SJSA1 (cell line): Measurements from ENCODE around the gene PCCB. TPM values are rescaled to one million over a fixed set of nuclear protein-coding genes. Genes with fewer than 3 reads are reported as not detected.
A peak's percentile ranks its signal among the peaks of the same experiment; 100 is the strongest.
"Not testable (repeated sequence)": the region's sequence is repeated elsewhere in the genome, so short reads cannot be mapped to it uniquely, and the experiment has no call there.

Experiments used
- DNase-seq, 2 experiments: peaks; one replicate each; pipeline ENCODE4 v3.0.0-alpha.2; 2015 to 2020; ENCODE audit warnings: low spot score in 2 of 2, low read depth in 1 of 2
- H3K27ac ChIP-seq: fragments of 250-450 bp; sonication (Bioruptor Pico); 2 replicates; pipeline ENCODE4 v1.5.1; 2020; ENCODE audit warnings: mild to moderate bottlenecking, moderate library complexity
- H3K27me3 ChIP-seq: fragments of 250-450 bp; sonication (Bioruptor Pico); replicated peaks from 2 replicates; pipeline ENCODE4 v1.5.1; 2020; ENCODE audit warnings: mild to moderate bottlenecking, moderate library complexity
- H3K36me3 ChIP-seq: fragments of 250-450 bp; sonication (Bioruptor Pico); 2 replicates; pipeline ENCODE4 v1.5.1; 2020; ENCODE audit warnings: mild to moderate bottlenecking
- H3K4me1 ChIP-seq: fragments of 250-450 bp; sonication (Bioruptor Pico); replicated peaks from 2 replicates; pipeline ENCODE4 v1.6.1; 2021; ENCODE audit warnings: mild to moderate bottlenecking
- H3K4me3 ChIP-seq: fragments of 250-450 bp; sonication (Bioruptor Pico); 2 replicates; pipeline ENCODE4 v1.5.1; 2020; ENCODE audit warnings: mild to moderate bottlenecking
- H3K9me3 ChIP-seq: fragments of 250-450 bp; sonication (Bioruptor Pico); replicated peaks from 2 replicates; pipeline ENCODE4 v1.5.1; 2020; ENCODE audit warnings: mild to moderate bottlenecking
- total RNA-seq: library from RNA; depleted of rRNA; stranded (reverse); fragments of >200 nt; shearing (Covaris generic); gene quantifications from 2 replicates; pipeline ENCODE4 v1.2.3, GENCODE V29; 2014

PCCB gene
- total RNA-seq, 1 experiment from 2014 or later, result 39.2 TPM

- Histone ChIP-seq H3K4me3 (no peak overlapping the region), H3K36me3 (peaks cover 2% of the 10 kb centered on the region; the same call in 1 of the 2 replicates), H3K27ac (no peak overlapping the region), H3K4me1 (peaks cover 9% of the 10 kb centered on the region), H3K9me3 (no peaks in the 10 kb centered on the region), H3K27me3 (no peaks in the 10 kb centered on the region)
- DNase-seq, result no peak
Observed at GRCh38 chr3:136247855-136248590, 2.1 kb upstream of the PCCB start.

- no peak overlapping the region for H3K4me3 ChIP-seq
- H3K4me1 ChIP-seq, result peaks cover 9% of the 10 kb centered on the region
- H3K27me3 ChIP-seq, result no peaks in the 10 kb centered on the region
- DNase-seq, result no peak
- H3K27ac ChIP-seq, result no peak overlapping the region
- peaks cover 2% of the 10 kb centered on the region; the same call in 1 of the 2 replicates for H3K36me3 ChIP-seq
- H3K9me3 ChIP-seq, result no peaks in the 10 kb centered on the region
Observed at GRCh38 chr3:136249091-136249490, 1.0 kb upstream of the PCCB start.

GRCh38 chr3:136249593-136249992 is 547 bp upstream of the PCCB start:
- Histone ChIP-seq H3K27me3 (no peaks in the 10 kb centered on the region), H3K36me3 (peaks cover 2% of the 10 kb centered on the region; the same call in 1 of the 2 replicates), H3K27ac (no peak overlapping the region), H3K9me3 (no peaks in the 10 kb centered on the region), H3K4me1 (peaks cover 9% of the 10 kb centered on the region), H3K4me3 (peak overlapping the region; percentile 80)
- no peak for DNase-seq

- DNase-seq, result peak in 1 of 2 experiments; percentile 52
- Histone ChIP-seq H3K9me3 (no peaks in the 10 kb centered on the region), H3K36me3 (peaks cover 2% of the 10 kb centered on the region), H3K27me3 (no peaks in the 10 kb centered on the region), H3K4me3 (peak overlapping the region; percentile 80), H3K27ac (no peak overlapping the region), H3K4me1 (peaks cover 9% of the 10 kb centered on the region)
Observed at GRCh38 chr3:136250903-136251460, 842 bp downstream of the PCCB start.

- H3K4me1 ChIP-seq, result peaks cover 9% of the 10 kb centered on the region
- H3K9me3 ChIP-seq, result no peaks in the 10 kb centered on the region
- no peak overlapping the region for H3K27ac ChIP-seq
- peaks cover 2% of the 10 kb centered on the region for H3K36me3 ChIP-seq
- no peak overlapping the region for H3K4me3 ChIP-seq
- DNase-seq, result no peak
- H3K27me3 ChIP-seq, result no peaks in the 10 kb centered on the region
Observed at GRCh38 chr3:136251511-136251910, 1.4 kb downstream of the PCCB start.

- no peaks in the 10 kb centered on the region for H3K27me3 ChIP-seq
- no peak for DNase-seq
- H3K4me3 ChIP-seq, result no peak overlapping the region
- peaks cover 18% of the 10 kb centered on the region for H3K36me3 ChIP-seq
- H3K4me1 ChIP-seq, result peaks cover 7% of the 10 kb centered on the region
- no peak overlapping the region for H3K27ac ChIP-seq
- no peaks in the 10 kb centered on the region for H3K9me3 ChIP-seq
Observed at GRCh38 chr3:136255672-136256406, 5.7 kb downstream of the PCCB start.

GRCh38 chr3:136258199-136258598 is 8.1 kb downstream of the PCCB start:
- Histone ChIP-seq H3K36me3 (peaks cover 22% of the 10 kb centered on the region), H3K9me3 (no peaks in the 10 kb centered on the region), H3K4me1 (no peaks in the 10 kb centered on the region), H3K4me3 (no peak overlapping the region), H3K27ac (no peak overlapping the region), H3K27me3 (no peaks in the 10 kb centered on the region)
- no peak for DNase-seq

- H3K9me3 ChIP-seq, result no peaks in the 10 kb centered on the region
- no peaks in the 10 kb centered on the region for H3K27me3 ChIP-seq
- peaks cover 9% of the 10 kb centered on the region for H3K4me1 ChIP-seq
- no peak overlapping the region for H3K27ac ChIP-seq
- DNase-seq, result no peak
- no peak overlapping the region for H3K4me3 ChIP-seq
- H3K36me3 ChIP-seq, result peaks cover 20% of the 10 kb centered on the region
Observed at GRCh38 chr3:136261826-136262225, 11.7 kb downstream of the PCCB start.

GRCh38 chr3:136262559-136262958 is 12.4 kb downstream of the PCCB start:
- peaks cover 16% of the 10 kb centered on the region for H3K36me3 ChIP-seq
- no peak overlapping the region for H3K27ac ChIP-seq
- no peak for DNase-seq
- no peak overlapping the region for H3K4me3 ChIP-seq
- no peaks in the 10 kb centered on the region for H3K9me3 ChIP-seq
- peaks cover 10% of the 10 kb centered on the region for H3K4me1 ChIP-seq
- H3K27me3 ChIP-seq, result no peaks in the 10 kb centered on the region

- Histone ChIP-seq H3K4me3 (no peak overlapping the region), H3K4me1 (peaks cover 10% of the 10 kb centered on the region), H3K9me3 (no peaks in the 10 kb centered on the region), H3K36me3 (peaks cover 13% of the 10 kb centered on the region), H3K27ac (no peak overlapping the region), H3K27me3 (no peaks in the 10 kb centered on the region)
- DNase-seq, result no peak
Observed at GRCh38 chr3:136263251-136263650, 13.1 kb downstream of the PCCB start.

- H3K9me3 ChIP-seq, H3K4me3 ChIP-seq, H3K27me3 ChIP-seq, H3K36me3 ChIP-seq: not testable (repeated sequence)
- Histone ChIP-seq H3K4me1 (peaks cover 10% of the 10 kb centered on the region), H3K27ac (0 out of 2 replicates have a peak overlapping the region, but pooled peaks have one; percentile 29)
- DNase-seq, result peak in 1 of 2 experiments; percentile 38
Observed at GRCh38 chr3:136266468-136267125, 16.5 kb downstream of the PCCB start.

GRCh38 chr3:136267235-136267634 is 17.1 kb downstream of the PCCB start:
- H3K4me1 ChIP-seq, result peaks cover 10% of the 10 kb centered on the region
- no peaks in the 10 kb centered on the region for H3K27me3 ChIP-seq
- no peak overlapping the region for H3K27ac ChIP-seq
- DNase-seq, result no peak
- peaks cover 7% of the 10 kb centered on the region; the same call in 1 of the 2 replicates for H3K36me3 ChIP-seq
- no peak overlapping the region for H3K4me3 ChIP-seq
- no peaks in the 10 kb centered on the region for H3K9me3 ChIP-seq

- Histone ChIP-seq H3K9me3 (no peaks in the 10 kb centered on the region), H3K36me3 (peaks cover 7% of the 10 kb centered on the region; the same call in 1 of the 2 replicates), H3K4me1 (peaks cover 10% of the 10 kb centered on the region), H3K27me3 (no peaks in the 10 kb centered on the region), H3K27ac (no peak overlapping the region), H3K4me3 (no peak overlapping the region)
- no peak for DNase-seq
Observed at GRCh38 chr3:136270179-136270578, 20.0 kb downstream of the PCCB start.
